ENCODE measurements around the gene ITGA8. TPM values are rescaled to one million over a fixed set of nuclear protein-coding genes. Genes with fewer than 3 reads are reported as not detected.

Gene ITGA8
- total and polyA plus RNA-seq, 2 donors (not counting 1 experiment from before 2014, with no cell fraction given): not detected

DNA sequence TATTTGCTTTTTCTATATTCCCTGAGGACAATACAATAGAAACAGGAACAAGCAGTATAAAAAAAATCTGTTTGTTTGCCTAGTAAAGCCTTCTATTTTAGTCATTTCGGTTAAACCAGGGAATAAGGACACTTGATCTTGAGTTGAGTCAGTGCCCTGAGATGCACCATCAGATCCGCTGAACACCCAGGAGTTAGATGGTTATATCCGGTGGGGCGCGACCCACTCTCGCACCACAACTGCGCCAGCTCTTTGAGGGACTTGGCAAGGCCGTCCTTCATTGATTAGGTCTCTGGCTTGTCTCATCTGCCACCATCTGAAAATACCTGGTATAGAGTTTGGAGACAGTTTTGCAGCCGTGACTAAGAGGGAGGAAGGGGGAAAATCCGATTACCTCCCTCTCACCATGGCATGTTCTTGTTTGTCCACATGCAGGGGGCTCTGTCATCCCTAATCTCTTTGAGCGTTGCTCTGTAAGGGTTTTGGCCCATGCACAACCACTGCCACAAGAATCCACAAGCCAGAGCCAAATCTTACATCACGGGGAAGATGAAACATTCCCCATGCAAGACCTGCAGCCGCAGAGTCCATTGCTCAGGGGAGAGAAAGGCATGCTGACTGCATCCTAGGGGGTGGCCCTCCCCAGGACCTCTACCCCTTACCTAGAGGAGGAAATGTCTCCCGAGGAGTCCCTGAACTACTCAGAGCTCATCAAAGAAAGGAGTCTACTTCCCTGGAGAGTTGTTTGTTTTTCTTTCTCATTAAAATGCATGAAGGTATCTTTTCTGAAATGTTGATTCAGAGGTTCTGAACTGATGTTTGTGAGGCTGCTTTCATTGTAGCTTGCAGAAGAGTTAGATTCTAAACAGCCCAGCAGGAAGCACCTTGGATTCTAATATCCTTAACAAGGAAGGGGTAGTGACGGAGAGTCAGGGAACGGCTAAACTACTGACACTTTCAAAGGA, 247.0 kb downstream of the ITGA8 start:
- Histone ChIP-seq H3K36me3 (replicated peaks in 1 of 2; ENCODE audit: control extremely low read depth in 1 of 2, control insufficient read depth in 1 of 2, extremely low read depth in 1 of 2, insufficient read depth in 2 of 2, low read length in 1 of 2) (no peaks in the 10 kb centered on the region), H2AFZ (ENCODE audit: insufficient read depth, low read depth, low read length, poor library complexity, severe bottlenecking) (no peak overlapping the region), H3K27me3 (replicated peaks in 1 of 4; ENCODE audit: control extremely low read depth in 1 of 4, control insufficient read depth in 3 of 4, insufficient read depth in 4 of 4, low read length in 3 of 4) (no peaks in the 10 kb centered on the region), H4K20me1 (ENCODE audit: control insufficient read depth, insufficient read depth, low read length, poor library complexity, severe bottlenecking) (no peaks in the 10 kb centered on the region), H3K27ac (ENCODE audit: low read length in 2 of 2) (no peak overlapping the region), H3K4me2 (replicated peaks; ENCODE audit: low read depth, low read length, poor library complexity, severe bottlenecking) (no peak overlapping the region), H3K79me2 (ENCODE audit: control insufficient read depth, insufficient read depth, low read length) (no peaks in the 10 kb centered on the region), H3K9ac (ENCODE audit: low read length) (no peak overlapping the region), H3K4me3 (ENCODE audit: control extremely low read depth in 1 of 5, extremely low read depth in 1 of 5, insufficient read depth in 1 of 5, low read depth in 2 of 5, low read length in 4 of 5) (no peak overlapping the region), H3K9me3 (ENCODE audit: control extremely low read depth in 1 of 3, control insufficient read depth in 2 of 3, insufficient read depth in 1 of 3, low read length in 2 of 3) (no peaks in the 10 kb centered on the region), H3K4me1 (ENCODE audit: control insufficient read depth in 2 of 2, insufficient read depth in 2 of 2, low read length in 2 of 2) (no peaks in the 10 kb centered on the region)
- ChIA-PET POLR2A (no interaction called here), CTCF (no interaction called here)
- ATAC-seq (ENCODE audit: low read depth) (no peak), DNase-seq (no peak)
- no peaks in the 10 kb centered on the region for H3K9me3 Mint-ChIP-seq (ENCODE audit: insufficient read depth)
- no peak overlapping the region for H3K4me3 Mint-ChIP-seq
- intact Hi-C loops (cut with micrococcal nuclease): no loop called here
- no peaks in the 10 kb centered on the region for H3K4me1 Mint-ChIP-seq
- no peak overlapping the region for H3K27ac Mint-ChIP-seq
- peaks cover 13% of the 10 kb centered on the region for H3K27me3 Mint-ChIP-seq
- WGBS (ENCODE audit: insufficient coverage): 84% methylated on average over 8 of the region's 16 CpGs
- no peak for TF ChIP-seq EZH2 (IDR thresholded peaks at IDR 0.05; ENCODE audit: borderline replicate concordance, insufficient read depth, low read depth, low read length, poor library complexity, severe bottlenecking)
- TF ChIP-seq, protein P1, sequence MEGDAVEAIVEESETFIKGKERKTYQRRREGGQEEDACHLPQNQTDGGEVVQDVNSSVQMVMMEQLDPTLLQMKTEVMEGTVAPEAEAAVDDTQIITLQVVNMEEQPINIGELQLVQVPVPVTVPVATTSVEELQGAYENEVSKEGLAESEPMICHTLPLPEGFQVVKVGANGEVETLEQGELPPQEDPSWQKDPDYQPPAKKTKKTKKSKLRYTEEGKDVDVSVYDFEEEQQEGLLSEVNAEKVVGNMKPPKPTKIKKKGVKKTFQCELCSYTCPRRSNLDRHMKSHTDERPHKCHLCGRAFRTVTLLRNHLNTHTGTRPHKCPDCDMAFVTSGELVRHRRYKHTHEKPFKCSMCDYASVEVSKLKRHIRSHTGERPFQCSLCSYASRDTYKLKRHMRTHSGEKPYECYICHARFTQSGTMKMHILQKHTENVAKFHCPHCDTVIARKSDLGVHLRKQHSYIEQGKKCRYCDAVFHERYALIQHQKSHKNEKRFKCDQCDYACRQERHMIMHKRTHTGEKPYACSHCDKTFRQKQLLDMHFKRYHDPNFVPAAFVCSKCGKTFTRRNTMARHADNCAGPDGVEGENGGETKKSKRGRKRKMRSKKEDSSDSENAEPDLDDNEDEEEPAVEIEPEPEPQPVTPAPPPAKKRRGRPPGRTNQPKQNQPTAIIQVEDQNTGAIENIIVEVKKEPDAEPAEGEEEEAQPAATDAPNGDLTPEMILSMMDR (IDR thresholded peaks at IDR 0.05): no peak

DNA sequence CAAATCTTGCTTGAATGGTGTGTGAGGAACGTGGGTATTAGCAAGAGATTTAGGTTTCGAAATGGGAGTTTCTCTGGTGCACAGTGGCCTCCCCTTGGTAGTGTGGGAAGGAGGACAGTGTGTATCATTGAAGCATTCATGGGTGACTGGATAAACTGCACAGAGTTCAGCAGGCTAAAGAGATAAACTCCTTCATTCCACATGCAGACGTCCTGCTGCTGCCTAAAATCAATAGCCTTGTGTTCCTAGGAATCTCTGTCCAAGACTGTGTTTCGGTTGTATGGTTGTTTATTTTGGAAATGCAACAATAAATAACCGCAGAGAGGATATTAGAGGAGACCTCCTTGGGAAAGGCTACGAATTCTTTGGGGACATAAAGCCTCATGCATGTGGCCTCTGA, 247.7 kb downstream of the ITGA8 start:
- ATAC-seq (ENCODE audit: low read depth) (no peak), DNase-seq (no peak)
- Mint-ChIP-seq H3K4me3 (no peak overlapping the region), H3K27ac (no peak overlapping the region), H3K4me1 (no peaks in the 10 kb centered on the region), H3K27me3 (peaks cover 9% of the 10 kb centered on the region), H3K9me3 (ENCODE audit: insufficient read depth) (no peaks in the 10 kb centered on the region)
- Histone ChIP-seq H3K4me2 (replicated peaks; ENCODE audit: low read depth, low read length, poor library complexity, severe bottlenecking) (no peak overlapping the region), H4K20me1 (ENCODE audit: control insufficient read depth, insufficient read depth, low read length, poor library complexity, severe bottlenecking) (no peaks in the 10 kb centered on the region), H3K36me3 (replicated peaks in 1 of 2; ENCODE audit: control extremely low read depth in 1 of 2, control insufficient read depth in 1 of 2, extremely low read depth in 1 of 2, insufficient read depth in 2 of 2, low read length in 1 of 2) (no peaks in the 10 kb centered on the region), H3K9ac (ENCODE audit: low read length) (no peak overlapping the region), H3K4me1 (ENCODE audit: control insufficient read depth in 2 of 2, insufficient read depth in 2 of 2, low read length in 2 of 2) (no peaks in the 10 kb centered on the region), H3K4me3 (ENCODE audit: control extremely low read depth in 1 of 5, extremely low read depth in 1 of 5, insufficient read depth in 1 of 5, low read depth in 2 of 5, low read length in 4 of 5) (no peak overlapping the region), H2AFZ (ENCODE audit: insufficient read depth, low read depth, low read length, poor library complexity, severe bottlenecking) (no peak overlapping the region), H3K27me3 (replicated peaks in 1 of 4; ENCODE audit: control extremely low read depth in 1 of 4, control insufficient read depth in 3 of 4, insufficient read depth in 4 of 4, low read length in 3 of 4) (no peaks in the 10 kb centered on the region), H3K79me2 (ENCODE audit: control insufficient read depth, insufficient read depth, low read length) (no peaks in the 10 kb centered on the region), H3K9me3 (ENCODE audit: control extremely low read depth in 1 of 3, control insufficient read depth in 2 of 3, insufficient read depth in 1 of 3, low read length in 2 of 3) (no peaks in the 10 kb centered on the region), H3K27ac (ENCODE audit: low read length in 2 of 2) (no peak overlapping the region)
- ChIA-PET CTCF (no interaction called here), POLR2A (no interaction called here)
- TF ChIP-seq, protein P1 (IDR thresholded peaks at IDR 0.05): no peak
- no peak for TF ChIP-seq EZH2 (IDR thresholded peaks at IDR 0.05; ENCODE audit: borderline replicate concordance, insufficient read depth, low read depth, low read length, poor library complexity, severe bottlenecking)
- intact Hi-C loops (cut with micrococcal nuclease): no loop called here
- 60% methylated on average over 1 of the region's 6 CpGs for WGBS (ENCODE audit: insufficient coverage)
